ENCODE measurements around the gene PROK1. TPM values are rescaled to one million over a fixed set of nuclear protein-coding genes. Genes with fewer than 3 reads are reported as not detected.

PROK1 gene
- total RNA-seq, 2 experiments from 2014 or later = not detected

- intact Hi-C loops (cut with micrococcal nuclease; ENCODE audit: unreplicated experiment) = no loop called here
- ChIA-PET POLR2A (interaction anchor here (0.6 kb wide), 1 partner anchor 744 kb away, joined by 3 read pairs; no protein-coding TSS in a partner anchor), CTCF (ENCODE audit: unreplicated experiment) (no interaction called here)
- Histone ChIP-seq H3K36me3 (ENCODE audit: insufficient read depth, low read length) (no peaks in the 10 kb centered on the region), H3K4me2 (ENCODE audit: low read length) (no peak overlapping the region), H4K20me1 (ENCODE audit: insufficient read depth, low read length) (no peaks in the 10 kb centered on the region), H3K4me1 (ENCODE audit: insufficient read depth, low read length, poor library complexity, severe bottlenecking) (peaks cover 2% of the 10 kb centered on the region), H3K79me2 (ENCODE audit: insufficient read depth, low read depth, low read length) (no peaks in the 10 kb centered on the region), H3K9me3 (ENCODE audit: low read length) (no peaks in the 10 kb centered on the region), H2AFZ (ENCODE audit: low read length) (no peak overlapping the region), H3K9me2 (ENCODE audit: insufficient read depth, low read length) (no peaks in the 10 kb centered on the region), H3K4me3 (ENCODE audit: low read depth, low read length, poor library complexity, severe bottlenecking) (no peak overlapping the region), H3K27ac (ENCODE audit: low read depth, low read length, poor library complexity, severe bottlenecking) (no peak overlapping the region)
- DNase-seq (ENCODE audit: low spot score) = no peak
- TF ChIP-seq EZH2phosphoT487 (IDR thresholded peaks at IDR 0.05; ENCODE audit: borderline replicate concordance, low read depth, low read length) = no peak
- TF ChIP-seq, protein P1, sequence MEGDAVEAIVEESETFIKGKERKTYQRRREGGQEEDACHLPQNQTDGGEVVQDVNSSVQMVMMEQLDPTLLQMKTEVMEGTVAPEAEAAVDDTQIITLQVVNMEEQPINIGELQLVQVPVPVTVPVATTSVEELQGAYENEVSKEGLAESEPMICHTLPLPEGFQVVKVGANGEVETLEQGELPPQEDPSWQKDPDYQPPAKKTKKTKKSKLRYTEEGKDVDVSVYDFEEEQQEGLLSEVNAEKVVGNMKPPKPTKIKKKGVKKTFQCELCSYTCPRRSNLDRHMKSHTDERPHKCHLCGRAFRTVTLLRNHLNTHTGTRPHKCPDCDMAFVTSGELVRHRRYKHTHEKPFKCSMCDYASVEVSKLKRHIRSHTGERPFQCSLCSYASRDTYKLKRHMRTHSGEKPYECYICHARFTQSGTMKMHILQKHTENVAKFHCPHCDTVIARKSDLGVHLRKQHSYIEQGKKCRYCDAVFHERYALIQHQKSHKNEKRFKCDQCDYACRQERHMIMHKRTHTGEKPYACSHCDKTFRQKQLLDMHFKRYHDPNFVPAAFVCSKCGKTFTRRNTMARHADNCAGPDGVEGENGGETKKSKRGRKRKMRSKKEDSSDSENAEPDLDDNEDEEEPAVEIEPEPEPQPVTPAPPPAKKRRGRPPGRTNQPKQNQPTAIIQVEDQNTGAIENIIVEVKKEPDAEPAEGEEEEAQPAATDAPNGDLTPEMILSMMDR (conservative IDR thresholded peaks at IDR 0.05; ENCODE audit: low read length) = no peak
- BruUV-seq (replicated peaks) = no TSS peak
Measured at GRCh38 chr1:110506541-110506940, 55.6 kb downstream of the PROK1 start.

Other genes starting within 250 kb of the PROK1 start
- 3.9 and 5.6 TPM in 2 replicates for gene KCNC4, start 240.8 kb upstream of the PROK1 start, total RNA-seq (2014; rRNA removed; shearing (Covaris generic))
- 17.8 and 18.5 TPM in 2 replicates for gene KCNC4, start 240.8 kb upstream of the PROK1 start, total RNA-seq (2022)
- gene RBM15, start 111.8 kb upstream of the PROK1 start, total RNA-seq (2014; rRNA removed; shearing (Covaris generic)) = 221 and 231 TPM in 2 replicates
- gene RBM15, start 111.8 kb upstream of the PROK1 start, total RNA-seq (2022) = 119 and 137 TPM in 2 replicates
- gene SLC16A4, start 60.1 kb upstream of the PROK1 start, total RNA-seq (2014; rRNA removed; shearing (Covaris generic)) = 0.22 TPM in 1 of 2 replicates, not detected in the other
- gene SLC16A4, start 60.1 kb upstream of the PROK1 start, total RNA-seq (2022) = 0.15 and 0.38 TPM in 2 replicates
- gene LAMTOR5, start 43.5 kb upstream of the PROK1 start, total RNA-seq (2014; rRNA removed; shearing (Covaris generic)) = 109 and 111 TPM in 2 replicates
- 104 and 123 TPM in 2 replicates for gene LAMTOR5, start 43.5 kb upstream of the PROK1 start, total RNA-seq (2022)
- gene KCNA10, start 68.0 kb downstream of the PROK1 start, total RNA-seq (2014; rRNA removed; shearing (Covaris generic)) = not detected in 2 replicates
- not detected in 2 replicates for gene KCNA10, start 68.0 kb downstream of the PROK1 start, total RNA-seq (2022)
- 0.13 and 0.22 TPM in 2 replicates for gene KCNA2, start 155.2 kb downstream of the PROK1 start, total RNA-seq (2014; rRNA removed; shearing (Covaris generic))
- 1.5 and 2.3 TPM in 2 replicates for gene KCNA2, start 155.2 kb downstream of the PROK1 start, total RNA-seq (2022)
- gene KCNA3, start 223.8 kb downstream of the PROK1 start, total RNA-seq (2014; rRNA removed; shearing (Covaris generic)) = 46.2 and 58.0 TPM in 2 replicates
- 43.6 and 54.5 TPM in 2 replicates for gene KCNA3, start 223.8 kb downstream of the PROK1 start, total RNA-seq (2022)

Data from OCI-LY7 (cell line).